HUDEP-2 (cell line): ENCODE data around the gene NEU3.
"Not testable (repeated sequence)": the region's sequence is repeated elsewhere in the genome, so short reads cannot be mapped to it uniquely, and the experiment has no call there.

ENCODE experiments used
- DNase-seq, 76 experiments: peaks; one replicate each; lab custom pipeline; 2025; ENCODE audit not compliant: unreplicated experiment in 76 of 76; lab: John Stamatoyannopoulos, UW

NEU3 gene

DNA sequence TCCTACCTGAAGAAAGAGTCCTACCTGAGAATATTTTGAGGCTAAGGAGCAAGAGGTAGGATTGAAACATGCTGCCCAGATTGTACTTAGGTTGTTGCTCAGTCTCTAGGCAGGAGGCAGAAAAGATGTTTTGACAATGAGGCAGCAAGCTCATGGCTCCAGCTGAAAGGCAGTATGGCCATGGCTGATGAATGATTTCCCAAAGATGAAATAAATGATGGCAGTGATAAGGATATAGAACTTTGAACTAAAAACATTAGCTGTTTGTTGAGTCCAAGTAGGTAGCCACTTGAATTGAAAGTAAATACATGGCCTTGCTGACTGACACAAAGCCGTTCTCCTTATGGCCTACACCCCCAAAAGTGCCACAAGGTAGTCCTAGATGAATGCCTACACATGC lies 6.8 kb upstream of the NEU3 start:
- DNase-seq: no peak

DNA sequence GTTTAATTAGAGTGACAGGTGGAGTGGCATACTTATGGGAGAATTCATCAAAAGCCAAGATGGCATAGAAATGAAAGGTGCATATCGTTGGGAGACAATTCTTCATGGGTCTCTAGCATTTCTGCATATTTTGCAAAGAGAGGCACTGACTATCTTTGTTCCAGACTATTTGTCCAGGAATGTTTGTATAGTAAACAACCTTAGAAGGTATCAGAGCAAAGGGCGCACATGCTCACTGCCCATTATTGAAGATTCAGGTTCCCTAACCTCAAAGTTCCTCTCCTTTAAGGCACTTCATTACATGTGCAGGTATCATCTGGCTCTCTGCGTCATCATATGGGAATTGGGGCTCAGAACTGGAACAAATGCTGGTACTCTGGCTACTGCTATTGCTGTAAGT lies 4.7 kb upstream of the NEU3 start:
- no peak for DNase-seq

DNA sequence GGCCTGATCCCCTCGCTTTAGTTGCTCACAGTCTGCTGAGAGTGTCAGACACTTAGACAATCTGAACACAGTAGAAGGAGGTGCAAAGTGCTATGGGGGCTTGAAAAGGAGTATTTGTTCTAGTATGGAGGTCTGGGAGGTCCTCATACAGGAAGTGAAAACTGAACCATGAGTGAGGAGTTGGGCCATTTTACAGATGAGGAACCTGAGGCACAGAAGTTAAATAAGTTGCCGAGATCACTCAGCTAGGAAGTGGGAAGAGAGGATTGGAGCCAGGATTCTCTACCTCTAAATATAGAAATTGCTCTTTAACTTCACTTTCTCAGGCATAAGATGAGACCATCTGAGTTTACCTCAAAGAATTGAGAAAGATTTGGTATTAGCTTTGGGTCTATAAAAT lies 4.0 kb upstream of the NEU3 start:
- no peak for DNase-seq

DNA sequence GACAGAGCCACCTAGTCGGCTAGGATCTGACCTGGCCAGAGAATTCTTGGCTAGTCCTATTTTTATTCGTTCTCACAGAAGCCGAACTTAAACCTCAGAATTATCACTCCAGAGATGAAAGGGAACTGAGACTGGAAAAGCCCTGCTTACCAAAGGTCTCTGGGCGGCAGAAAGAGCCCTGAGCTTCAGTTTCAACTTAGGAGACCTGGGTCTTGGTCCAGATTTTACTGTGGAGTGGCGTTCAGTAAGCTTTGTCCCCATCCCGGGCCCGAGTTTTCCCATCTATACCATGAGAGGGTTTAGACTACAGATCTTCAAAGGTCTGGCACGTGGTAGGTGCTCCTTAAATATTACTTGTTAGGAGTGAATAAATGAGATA lies 516 bp downstream of the NEU3 start:
- peak in 2 of 76 experiments; percentile 8 to 36 for DNase-seq

DNA sequence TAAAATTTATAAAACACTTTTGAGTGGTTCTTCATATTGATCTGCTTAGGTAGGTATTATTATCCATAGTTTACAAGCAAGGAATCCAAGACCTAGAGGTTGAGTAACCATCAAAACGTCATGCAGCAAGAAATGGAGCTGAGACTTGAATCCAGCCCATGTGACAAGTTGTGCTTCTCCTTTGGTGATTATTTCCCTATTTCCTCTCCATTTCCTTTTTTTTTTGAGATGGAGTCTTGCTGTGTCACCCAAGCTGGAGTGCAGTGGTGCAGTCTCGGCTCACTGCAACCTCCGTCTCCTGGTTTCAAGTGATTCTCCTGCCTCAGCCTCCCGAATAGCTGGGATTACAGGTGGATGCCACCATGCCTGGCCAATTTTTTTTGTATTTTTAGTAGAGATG lies 1.4 kb downstream of the NEU3 start:
- DNase-seq: not testable (repeated sequence)

DNA sequence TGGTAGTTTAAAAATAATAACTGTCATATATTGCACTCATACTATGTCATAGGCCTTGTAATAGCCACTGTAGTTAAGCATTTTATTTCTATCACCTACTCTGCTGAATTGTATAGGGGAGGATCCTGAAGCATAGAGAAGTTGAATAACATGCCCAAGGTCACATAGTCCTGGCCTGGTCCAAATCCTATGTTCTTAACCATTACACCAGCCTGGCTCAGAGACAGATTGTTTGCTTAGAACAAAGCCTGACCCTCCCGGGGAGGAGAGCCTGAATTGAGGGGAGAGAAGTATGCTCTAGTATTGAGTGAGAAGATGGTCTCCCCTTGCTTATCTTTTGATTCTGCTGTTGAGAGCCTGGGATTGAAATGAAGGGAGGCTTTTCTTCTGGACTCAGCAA lies 2.2 kb downstream of the NEU3 start:
- no peak for DNase-seq

DNA sequence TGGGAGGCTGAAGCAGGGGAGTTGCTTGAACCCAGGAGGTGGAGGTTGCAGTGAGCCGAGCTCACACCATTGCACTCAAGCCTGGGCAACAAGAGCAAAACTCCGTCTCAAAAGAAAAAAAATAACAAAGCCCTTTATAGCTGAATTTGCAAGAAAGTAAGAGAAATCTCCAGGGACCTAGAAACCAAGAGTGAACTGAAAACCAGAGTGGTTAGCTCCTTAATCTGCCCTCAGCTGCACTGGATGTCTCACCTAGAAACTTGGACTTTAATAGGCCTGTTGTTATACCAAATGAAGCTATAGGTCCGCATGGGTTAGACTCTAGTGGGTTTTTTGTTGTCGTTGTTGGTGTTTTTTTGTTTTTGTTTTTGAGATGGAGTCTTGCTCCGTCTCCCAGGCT lies 4.1 kb downstream of the NEU3 start:
- DNase-seq: no peak

DNA sequence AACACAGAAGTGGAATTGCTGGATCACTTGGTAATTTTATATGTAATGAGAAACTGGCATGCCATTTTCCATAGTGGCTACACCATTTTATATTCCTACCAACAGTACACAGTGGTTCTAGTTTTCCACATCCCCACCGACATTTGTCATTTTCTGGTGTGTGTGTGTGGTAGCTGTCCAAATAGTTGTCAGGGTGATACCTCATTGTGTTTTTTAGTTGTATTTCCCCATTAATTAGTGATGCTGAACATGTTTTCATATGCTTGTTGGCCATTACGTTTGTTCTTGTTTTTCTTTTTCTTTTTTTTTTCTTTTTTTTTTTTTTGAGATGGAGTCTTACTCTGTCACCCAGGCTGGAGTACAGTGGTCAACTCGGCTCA lies 12.2 kb downstream of the NEU3 start:
- DNase-seq: no peak

DNA sequence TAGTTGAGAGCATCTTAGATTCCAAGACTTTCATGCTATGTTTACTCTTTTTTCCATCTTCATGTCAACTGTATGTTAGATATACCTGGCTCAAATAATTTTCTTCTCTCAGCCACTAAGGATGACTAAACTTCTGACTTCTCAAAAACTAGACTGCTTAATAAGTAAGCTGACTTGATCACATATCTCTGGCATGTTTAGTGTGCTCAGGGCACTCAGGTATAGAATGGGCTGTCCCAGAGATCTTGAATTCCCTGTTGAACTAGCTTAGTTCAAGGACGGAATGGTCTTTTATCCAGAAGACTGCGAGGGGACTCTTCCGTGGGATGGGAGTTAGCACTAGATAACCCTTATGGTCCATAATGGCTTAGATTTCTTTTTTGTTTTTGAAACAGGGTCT lies 13.0 kb downstream of the NEU3 start:
- DNase-seq: no peak

DNA sequence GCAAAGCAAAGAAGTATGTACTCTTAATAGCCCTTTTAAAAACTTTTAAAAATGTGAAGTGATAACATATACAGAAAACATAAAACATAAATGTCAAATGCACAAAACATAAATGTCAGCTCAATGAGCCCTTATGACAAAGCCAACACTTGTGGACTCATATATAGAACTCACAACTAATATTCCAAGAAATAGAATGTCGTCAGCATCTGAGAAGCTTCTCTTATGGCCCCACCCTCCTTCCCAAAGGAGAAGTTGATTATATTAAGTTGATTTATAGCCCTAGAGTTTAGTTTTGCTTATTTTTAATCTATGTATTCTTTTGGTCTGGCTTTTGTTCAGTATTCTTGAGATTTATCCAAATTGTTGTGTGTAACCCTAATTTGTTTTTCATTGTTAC lies 13.8 kb downstream of the NEU3 start:
- DNase-seq: no peak

DNA sequence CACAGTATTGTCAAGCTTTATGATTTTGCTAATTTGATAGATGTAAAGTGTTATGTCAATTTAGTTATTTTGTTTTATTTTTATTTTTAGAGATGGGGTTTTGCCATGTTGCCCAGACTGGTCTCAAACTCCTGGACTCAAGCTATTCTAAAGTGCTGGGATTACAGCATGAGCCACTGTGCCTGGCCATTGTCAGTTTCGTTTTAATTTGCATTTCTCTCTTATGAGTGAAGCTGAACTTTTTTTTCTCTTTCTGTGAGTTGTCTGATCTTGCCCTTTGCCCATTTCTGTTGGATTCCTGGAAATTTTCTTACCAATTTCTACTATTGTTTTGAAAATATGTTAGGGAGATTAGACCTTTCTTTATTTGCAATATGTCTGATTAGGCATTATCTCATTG lies 15.5 kb downstream of the NEU3 start:
- no peak for DNase-seq

DNA sequence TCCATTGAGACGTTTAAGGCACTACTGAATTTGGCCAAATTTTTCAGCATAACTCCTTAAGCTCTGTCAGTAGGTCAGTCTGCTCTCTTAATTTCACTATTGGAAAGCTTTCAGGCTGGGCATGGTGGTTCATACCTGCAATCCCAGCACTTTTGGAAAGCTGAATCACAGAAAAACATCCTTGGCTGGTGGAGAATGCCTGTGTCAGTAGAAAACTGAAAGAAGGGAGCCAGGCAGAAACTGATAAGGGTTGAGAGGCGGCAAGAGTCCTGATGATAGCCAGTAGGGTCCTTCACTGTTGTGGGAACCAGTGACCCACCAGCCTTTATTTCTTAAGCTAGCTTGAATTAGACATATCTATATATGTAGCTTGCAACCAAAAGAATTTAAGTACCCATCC lies 22.6 kb downstream of the NEU3 start:
- DNase-seq: no peak

DNA sequence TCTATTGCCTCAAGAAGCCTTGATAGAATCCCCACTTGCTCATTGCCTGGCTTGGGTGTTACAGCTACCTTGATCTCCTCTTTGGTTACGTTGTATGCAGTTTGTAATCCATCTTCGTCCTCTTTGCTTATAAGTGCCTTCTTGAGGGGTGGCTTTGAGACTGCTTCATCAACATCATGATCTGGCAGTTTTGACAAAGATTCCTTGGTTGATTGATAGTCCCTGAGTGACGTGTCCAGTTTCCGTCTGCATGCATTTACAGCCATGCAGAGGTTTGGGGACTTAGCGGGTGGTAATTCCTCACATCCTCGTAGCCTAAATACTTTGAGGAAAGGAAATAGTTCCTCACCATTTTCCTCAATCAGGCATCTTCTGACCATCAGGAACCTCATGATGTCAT lies 23.1 kb downstream of the NEU3 start:
- no peak for DNase-seq

DNA sequence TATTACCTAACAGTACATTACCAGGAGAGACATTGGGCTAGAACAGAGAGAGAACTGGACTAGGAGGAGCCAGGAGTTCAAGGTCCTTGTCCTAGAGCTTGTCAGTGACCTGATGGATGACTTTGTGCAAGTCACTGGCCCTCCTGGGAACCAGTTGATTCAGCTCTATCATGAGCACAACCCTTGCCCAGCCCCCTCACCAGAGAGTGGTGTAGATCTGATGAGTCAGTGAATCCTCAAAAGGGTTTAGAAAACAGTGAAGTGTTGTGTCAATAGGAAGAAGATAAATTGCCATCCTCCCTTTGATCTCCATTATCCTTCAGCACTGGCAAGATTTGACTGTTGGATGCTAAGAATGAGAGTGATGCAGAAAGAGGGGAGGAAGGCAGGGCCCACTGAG lies 24.3 kb downstream of the NEU3 start:
- peak in 29 of 76 experiments; percentile 3 to 59 (median 25) for DNase-seq

DNA sequence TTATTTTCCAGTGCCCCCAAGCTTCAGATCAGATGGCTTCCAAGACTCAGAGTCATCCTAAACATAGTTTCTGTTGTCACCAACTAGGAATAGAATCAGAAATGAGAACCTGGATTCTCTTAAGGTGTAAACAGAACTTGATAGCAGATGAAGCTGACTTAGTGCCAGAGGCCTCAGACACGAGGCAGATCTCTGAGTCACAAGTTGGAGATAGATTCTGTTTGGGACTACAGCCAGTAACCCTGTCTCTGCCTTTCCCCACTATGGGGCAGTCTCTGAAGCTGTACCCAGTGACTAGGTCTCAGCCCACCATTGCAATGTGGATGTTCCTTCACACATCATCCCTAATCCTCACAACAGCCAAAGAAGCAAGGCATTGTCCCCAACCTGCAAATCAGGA lies 25.4 kb downstream of the NEU3 start:
- DNase-seq: peak in 60 of 76 experiments; percentile 6 to 76 (median 46)

DNA sequence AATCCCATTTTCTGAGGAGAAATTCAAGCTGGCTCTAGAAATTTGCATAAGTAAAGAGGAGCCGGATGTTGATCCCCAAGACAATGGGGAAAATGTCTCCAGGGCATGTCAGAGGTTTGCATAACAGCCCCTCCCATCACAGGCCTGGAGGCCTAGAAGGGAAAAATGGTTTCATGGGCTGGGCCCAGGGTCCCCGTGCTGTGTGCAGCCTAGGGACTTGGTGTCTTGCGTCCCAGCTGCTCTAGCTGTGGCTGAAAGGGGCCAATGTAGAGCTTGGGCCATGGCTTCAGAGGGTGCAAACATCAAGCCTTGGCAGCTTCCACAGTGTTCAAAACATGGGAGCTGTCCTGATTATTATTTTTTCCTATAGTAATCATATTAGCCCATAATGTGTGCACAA lies 30.5 kb downstream of the NEU3 start:
- DNase-seq: not testable (repeated sequence)

DNA sequence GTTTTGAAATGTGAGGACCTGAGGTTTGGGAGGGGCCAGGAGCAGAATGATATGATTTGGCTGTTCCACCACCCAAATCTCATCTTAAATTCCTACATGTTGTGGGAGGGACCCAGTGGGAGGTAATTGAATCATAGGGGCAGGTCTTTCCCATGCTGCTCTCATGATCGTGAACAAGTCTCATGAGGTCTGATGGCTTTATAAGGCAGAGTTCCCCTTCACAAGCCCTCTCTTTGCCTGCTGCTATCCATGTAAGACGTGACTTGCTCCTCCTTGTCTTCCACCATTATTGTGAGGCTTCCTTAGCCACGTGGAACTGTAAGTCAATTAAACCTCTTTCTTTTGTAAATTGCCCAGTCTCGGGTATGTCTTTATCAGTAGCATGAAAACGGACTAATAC lies 31.6 kb downstream of the NEU3 start:
- not testable (repeated sequence) for DNase-seq

DNA sequence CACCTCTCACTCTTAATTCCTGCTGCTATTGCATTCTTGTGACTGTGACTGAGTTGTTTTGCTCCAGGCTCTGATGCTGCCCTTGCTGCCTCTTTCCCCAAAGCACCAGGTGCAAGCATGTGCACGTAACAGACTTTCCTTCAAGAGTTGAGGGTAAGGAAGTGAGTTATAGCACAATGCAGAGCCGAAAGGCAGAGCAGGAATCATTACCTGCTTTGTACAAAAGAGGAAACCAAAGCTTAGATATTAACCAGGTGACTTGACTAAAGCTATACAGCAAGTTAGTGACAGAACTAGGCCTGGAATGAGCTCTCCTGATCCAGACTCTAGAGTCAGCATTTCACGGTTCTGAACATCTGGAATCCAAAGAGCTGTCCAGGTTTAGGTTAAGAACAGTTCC lies 33.6 kb downstream of the NEU3 start:
- DNase-seq: no peak

DNA sequence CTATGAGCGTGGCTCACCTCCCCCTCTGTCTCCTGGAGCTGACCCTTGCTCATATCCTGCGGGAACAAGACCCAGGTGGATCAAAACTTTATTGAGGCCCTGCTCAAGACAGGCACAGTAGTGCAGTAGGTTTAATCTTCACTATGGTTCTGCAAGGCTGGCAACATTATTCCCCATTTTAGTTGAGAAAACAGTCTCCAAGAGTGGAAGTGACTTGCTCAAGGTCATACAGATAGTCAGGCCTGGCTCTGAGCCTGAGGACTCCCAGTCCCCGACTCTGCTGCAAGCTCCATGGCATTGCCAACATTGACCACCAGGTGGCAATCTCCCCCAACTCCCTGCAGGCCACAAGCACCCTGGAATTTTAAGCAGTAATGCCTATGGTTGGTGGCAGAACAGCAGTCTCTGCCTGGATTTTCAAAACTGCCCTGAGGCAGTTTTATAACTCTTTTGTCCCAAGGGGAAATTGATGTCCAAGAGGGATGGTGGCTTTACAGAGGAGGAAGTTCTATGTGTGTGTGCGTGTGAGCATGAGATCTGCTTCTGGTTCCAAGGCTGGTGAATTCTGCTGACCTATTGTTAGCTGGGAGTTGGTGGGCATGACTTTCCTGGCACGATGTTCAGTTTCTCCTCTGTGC lies 34.1 kb downstream of the NEU3 start:
- peak in 74 of 76 experiments; percentile 10 to 91 (median 78) for DNase-seq

DNA sequence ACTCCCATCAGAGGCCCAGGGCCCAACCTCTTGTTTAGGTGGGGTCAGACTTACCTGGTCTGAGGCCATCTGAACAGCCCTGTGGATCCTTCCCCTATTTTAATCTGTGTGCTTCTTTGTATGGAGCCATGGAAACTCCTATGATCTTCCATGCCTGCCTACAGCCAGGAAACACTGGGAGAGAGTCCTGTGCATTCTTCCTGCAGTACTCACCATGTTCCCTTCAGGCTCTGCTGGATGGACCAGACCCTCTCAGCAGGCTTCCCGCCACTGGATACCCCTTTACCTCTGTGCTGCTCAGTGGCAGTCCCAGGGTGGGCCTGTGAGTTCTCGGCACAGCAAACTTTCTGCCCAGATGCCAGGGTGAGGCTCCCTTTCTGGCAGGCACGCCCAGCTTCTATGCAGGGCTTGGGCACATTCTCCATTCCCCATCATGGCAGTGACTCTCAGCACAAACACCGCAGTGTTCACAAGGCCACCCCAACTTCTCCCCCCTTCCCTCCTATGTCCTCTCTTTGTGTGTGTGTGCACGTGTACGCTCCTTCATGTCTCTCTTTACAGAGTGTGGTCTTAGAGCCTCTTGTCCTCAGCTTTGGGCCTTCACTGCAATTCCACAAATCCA lies 34.8 kb downstream of the NEU3 start:
- no peak for DNase-seq

DNA sequence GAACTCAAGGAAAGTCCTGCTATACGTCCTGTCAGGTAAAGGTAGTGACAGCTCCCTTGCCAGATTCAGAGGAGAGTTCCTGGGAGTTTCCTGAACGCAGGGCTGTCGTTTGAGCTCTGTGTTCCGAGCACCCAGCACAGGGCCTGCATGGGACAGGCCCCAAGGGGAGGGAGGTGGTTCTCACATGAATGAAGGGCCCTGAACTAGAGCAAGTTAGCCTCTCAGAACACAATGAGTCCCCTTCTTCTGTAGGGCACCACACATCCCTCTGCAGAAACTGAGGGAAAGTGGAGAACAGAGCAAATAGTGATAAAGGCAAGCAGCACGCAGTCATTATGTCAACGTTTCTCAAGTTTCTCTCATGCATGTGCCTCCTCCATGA lies 35.3 kb downstream of the NEU3 start:
- no peak for DNase-seq

DNA sequence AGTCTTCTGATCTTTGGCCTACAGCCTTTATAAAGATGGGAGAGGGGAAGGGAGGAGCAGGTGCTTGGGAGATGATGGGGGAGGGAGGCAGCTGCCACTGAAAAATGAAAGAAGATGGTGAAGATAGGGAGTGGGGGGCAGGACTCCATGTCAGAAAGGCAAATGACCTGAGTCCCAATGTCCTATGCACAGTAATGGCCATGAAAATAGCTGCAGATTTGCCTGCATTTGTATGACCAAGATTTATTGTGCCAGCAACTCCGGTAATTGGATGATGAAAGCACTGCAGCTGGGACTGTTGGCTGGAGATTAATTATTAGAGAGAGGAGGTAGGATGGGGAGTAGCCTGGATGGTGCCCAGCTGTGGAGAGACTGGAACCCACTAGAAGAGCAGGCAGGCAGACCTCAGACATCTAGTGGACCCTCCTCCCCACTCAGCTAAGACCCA lies 36.1 kb downstream of the NEU3 start:
- no peak for DNase-seq

DNA sequence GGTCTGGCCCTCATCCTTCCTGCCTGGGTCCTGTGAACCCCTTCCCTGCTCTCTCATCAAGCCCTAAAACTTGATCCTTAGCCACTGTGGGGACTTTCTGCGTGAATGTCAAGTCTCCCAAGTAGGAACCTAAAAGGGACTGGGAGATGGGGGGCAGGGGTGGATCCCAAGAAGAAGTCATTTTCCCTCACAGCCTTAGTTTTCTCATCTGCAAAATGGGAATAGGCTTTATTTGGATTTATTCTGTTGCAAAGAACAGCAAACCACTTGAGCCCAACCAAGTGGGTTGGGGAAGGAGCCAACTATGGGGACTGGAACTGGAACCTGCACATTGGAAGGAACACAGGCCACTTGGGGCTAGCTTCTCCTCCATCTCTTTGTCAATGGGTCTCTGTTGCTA lies 36.8 kb downstream of the NEU3 start:
- DNase-seq: no peak
